ENCODE results near the gene RNASEH2B.
A peak's percentile ranks its signal among the peaks of the same experiment; 100 is the strongest.

Gene RNASEH2B

DNA sequence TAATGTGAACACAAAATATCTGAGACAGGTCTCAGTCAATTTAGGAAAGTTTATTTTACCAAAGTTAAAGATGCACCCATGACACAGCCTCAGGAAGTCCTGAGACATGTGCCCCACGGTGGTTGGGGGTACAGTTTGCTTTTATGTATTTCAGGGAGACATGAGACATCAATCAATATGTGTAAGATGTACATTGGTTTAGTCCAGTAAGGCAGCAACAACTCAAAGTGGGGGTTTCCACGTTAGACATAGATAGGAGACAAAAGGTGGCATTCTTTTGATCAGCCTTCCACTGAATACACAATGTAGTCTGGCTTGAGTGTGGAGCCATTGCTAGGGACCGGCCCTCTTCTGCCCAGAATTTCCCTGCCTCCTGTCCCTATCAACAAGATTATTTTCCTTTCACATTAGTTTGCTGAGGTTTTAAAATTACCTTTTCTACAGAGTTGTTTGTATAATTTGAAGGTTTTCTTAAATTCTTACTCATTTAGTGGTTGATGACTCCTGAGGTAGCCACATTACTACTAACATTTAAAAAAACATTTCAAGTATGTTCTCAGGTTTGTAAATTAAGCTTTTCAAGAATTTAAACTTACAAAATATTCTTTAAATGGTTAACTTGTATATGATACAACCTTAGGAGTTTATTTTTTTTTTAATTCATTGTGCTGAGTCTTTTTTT, 33.2 kb downstream of the RNASEH2B start:
- DNase-seq, result no peak

DNA sequence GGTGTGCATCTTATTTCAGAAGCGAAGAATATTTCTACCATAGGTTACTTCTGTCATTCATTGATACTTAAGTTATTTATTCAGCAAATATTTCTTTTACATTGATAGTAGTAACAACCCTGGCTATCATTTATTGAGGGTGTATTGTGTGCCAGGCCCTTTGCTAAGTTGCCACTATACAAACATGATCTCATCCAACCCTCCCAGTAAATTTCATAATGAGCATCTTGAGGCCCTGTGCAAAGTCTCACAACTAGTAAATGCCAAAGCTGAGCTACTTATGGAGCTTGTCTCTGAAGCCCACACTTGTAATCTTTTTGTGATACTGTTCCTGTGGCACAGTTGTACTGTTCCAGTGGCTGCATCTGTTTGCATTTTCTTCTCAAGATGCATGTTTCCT, 36.1 kb downstream of the RNASEH2B start:
- DNase-seq, result no peak

DNA sequence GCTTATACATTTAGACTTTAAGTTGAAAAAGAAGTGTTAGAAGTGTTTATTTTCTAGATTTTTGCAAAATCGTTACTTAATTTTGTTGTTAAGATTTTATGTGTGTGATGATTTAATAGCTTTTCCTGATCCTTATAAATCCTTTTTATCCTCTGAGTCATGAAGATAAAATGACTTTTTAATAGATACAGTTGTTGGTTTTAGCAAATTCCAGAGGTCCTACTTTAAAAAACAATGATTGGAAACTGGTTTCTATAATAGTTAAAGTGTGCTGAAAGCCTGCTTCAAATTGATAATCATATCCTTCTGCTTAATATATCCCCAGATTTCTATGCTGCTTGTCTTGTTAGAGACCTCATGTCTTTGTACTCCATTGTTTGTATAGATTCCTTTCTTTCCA, 39.0 kb downstream of the RNASEH2B start:
- DNase-seq, result no peak

DNA sequence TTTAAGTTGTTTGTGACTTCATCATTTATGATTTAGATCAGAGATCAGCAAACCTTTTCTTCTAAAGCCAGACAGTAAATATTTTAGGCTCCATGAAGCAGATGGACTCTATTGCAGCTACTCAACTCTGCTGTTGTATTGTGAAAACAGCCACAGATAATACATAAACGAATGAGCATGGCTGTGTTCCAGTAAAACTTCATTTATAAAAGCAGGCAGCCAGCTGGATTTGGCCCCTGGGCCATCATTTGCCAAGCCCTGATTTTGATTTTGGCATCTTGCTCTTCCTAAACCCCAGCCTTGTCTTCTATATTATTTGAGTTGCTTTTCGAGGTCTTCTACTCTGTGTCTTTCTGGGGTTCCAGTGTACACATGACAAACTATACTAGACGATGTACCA, 41.3 kb downstream of the RNASEH2B start:
- DNase-seq, result no peak

DNA sequence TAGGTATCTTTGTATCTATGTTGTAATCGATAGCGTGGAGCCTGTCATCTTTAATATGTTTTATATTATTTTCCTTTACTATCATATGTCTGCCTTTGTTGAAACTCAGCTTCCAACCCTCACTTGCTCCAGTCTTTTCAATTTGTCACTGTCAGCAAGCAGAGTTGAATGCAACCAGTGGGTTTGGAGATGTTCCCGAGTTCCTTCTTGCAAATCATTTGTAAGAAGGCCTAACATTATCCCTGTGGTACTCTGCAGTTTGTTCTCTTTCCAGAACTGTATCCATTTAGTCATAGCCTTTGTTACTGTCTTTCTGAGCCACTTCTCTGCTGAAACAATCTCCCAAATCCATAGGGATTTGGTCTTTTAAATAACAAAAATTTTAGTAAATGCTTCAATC, 41.8 kb downstream of the RNASEH2B start:
- DNase-seq, result no peak

DNA sequence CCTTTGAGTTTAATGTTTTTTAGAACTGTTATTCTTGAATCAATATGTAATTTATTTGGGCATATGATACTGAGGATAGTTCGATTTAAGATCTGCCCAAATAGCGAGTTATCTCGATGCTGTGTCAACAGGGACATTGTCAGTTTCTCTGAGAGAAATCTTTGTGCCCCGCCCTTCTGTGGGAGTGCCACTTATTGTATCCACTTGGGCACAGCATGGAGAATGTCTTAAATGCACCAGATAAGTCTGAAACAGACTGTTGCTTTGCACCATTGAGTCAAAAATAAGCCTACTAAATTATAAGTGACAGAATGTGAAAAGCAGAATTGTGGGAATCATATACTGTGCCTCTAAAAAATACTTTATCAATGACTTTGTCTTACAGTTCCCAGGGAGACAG, 45.6 kb downstream of the RNASEH2B start:
- DNase-seq, result no peak

DNA sequence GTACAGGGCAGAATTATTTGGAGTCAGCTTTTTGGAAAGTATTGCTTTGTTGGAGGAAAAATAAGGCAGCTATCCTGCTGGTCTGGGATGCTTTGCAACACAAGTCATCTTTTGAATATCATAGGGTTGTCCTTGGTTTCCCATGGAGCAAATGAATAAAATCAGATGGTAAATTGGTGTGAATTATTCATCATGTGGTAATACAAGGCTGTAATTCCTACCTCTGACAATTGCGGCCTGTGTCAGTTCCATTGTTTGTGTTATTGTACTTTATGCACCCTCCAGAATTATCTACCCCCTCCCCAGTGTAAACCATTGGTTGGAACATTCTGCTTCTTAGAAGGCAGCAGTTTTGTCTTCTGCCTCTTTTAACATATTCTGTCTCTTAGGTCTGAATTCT, 46.2 kb downstream of the RNASEH2B start:
- no peak for DNase-seq

DNA sequence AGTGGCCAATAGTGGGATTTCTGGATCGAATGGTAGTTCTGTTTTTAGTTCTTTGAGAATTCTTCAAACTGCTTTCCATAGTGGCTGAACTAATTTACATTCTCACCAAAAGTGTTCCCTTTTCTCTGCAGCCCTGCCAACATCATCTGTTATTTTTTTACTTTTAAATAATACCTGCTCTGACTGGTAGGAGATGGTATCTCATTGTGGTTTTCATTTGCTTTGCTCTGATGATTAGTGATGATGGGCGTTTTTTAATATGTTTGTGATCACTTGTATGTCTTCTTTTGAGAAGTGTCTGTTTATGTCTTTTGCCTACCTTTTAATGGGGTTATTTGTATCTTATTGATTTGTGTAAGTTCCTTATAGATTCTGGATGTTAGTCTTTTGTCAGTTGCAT, 48.0 kb downstream of the RNASEH2B start:
- no peak for DNase-seq

DNA sequence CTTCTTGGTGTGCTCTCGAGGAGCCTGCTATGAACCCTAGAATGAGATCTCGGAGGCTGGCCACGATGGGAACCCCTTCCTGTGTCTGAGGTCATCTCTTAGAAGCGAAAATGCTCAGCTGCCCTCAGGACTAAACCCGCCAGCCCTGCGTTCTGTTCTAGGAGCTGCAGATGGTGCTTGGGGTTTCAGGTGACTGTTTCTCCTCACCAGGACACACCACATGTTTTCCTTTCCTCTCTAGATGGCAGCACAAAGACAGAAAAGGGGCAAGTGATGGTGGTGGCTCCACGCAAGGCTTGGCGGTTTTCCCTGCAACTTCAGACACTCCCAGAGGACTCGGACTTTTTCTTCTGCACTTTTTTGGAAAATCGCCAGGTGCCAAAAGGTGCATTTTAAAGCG, 60.1 kb downstream of the RNASEH2B start:
- no peak for DNase-seq

DNA sequence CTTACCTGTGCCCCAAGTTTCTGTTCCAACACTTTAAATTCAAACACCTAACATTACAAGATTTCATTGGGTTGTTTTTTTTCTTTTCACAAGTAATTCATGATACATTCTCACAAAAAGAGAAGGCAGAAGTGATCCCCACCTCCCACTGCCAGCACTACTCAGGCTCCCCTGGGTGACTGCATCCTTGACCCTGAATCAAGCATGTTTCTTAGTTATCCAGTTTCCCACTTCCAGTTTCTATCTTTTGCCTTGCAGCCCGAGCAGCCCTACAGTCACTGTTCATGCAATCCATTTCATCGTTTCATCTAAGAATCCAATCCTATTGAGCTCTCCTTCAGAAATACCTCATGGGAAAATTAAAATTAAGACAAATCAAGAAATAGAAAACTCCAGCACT, 61.4 kb downstream of the RNASEH2B start:
- DNase-seq, result no peak

DNA sequence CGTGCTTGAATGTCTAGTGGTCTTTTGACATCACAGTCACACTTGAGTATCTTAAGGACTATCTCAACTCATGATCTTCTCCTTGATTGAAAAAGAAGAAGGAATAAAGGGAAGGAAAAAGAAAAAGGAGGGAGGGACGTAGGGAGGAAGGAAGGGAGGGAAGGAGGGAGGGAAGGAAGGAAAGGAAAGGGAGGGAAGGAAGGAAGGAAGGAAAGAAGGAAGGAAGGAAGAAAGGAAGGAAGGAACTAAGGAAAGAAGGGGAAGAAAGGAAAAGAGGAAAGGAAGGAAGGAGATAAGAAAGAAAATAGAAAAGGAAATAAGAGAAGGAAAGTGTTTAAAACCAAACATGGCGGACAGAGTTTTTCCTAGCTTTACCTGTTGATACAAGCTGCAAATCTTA, 64.7 kb downstream of the RNASEH2B start:
- DNase-seq, result no peak

DNA sequence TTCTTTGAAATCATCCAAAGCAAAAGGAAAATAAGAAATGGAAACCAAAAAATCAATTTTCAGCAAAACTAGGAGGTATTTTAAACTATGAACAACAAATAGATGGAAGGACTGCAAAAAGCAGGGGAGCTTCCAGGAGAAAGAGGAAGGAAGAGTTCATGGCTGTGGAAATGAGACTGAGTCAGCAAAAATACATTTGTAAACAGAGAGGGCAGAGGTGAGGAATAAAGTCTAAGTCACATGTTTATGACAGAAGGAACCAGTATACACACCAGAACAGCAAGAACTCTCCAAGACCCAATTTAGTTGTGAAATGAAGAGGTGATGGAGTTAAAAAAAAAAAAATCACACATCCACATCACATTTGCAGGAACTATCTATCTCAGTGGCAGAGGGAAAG, 69.6 kb downstream of the RNASEH2B start:
- peak in 1 of 2 donors; percentile 56 for DNase-seq

DNA sequence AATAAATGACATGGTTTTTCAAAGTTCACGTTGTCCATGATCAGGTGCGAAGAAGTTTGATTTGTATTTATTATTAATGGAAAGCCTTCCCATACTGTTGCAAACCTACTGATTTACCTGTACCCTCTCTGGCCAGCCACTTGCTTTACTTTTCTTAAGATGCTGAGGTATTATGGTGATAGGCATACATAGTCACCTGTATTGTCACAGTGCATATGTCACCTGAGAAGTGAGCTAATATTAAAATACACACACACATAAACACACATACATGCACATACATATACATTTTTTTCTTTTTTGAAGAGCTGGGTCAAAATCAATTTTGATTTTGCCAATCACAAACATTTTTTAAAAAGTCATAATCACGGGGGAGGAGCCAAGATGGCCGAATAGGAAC, 72.1 kb downstream of the RNASEH2B start:
- no peak for DNase-seq

DNA sequence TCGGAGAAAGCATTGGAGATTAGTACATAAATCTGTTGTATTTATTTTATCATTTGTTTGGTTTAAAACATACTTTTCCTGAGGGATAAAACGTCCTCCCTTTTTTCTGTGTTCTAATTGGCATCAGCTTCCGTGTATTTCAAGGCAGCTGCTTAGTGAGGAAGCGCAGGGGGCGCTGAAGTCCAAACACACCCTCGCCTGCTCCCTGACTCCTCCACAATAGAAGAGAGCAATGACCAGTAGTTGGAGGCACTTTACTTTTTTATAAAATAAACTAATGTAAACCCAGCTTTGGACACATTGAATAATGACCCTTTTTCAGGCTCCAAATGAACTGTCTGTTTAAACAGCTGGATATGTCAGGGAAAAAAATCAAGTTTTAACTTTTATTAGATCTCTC, 79.9 kb downstream of the RNASEH2B start:
- DNase-seq, result no peak

DNA sequence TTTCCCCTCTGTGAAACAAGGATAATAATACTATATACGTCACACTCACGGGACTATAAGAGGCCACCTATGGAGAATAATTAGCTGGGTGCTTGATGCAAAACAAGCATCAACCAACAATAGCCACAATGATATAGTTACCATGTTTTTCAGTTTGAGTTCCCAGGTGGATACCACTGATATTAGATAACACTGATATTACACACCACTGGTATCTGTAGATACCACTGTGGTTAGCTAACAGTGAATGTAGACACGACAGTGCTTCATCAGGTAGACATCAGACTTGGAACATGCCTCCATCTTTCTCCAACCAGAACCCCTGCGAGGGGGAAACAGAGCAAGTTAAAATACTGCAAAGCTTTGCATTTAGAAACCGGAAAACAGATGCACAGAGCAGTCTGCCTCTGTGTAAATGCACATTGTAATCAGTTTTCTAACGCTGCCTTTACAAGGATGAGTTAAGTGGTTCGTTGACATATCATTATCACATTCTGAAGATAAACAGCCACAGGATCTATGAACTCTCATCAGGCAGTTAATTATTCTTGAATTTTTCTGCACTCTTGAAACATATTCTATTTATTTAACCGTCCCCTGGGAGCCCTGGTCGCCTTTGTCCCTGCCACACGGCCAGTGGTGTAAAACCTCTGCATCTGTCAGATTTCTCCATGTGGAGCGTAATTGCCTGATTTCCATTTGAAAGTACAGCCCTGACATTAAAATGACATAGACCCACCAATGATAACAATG, 80.7 kb downstream of the RNASEH2B start:
- no peak for DNase-seq

DNA sequence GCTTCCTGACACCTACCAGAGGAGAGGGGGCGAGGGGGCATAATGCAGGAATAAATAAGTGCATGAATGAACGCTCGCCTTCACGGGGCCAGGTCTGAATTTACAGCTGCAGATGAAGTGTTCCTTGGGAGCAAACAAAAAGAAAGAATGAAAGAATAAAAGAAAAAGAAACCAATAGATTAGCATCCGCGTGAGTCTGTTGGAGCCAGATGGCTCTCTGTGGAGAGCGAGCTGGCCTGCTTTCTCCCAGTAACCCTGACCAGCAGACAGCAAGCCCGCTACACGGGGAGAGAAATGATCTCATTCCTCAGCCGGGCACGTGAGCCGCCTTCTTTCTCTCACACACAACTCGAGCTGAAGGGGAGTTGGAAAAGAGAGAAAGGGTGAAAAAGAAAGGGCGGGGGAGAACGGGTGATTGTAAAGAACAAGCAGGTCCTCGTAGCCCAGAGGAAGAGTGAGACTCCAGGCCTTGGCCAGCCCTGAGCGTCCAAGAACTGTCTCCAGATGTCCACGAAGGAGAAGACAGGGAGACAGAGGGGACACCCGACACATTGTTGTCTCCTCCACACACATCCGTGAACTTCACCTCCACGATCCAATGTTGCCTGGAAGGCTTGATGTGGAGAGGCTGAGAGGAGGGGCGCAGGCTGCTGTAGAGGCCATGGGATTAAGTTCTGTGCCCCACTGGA, 81.4 kb downstream of the RNASEH2B start:
- DNase-seq, result no peak

DNA sequence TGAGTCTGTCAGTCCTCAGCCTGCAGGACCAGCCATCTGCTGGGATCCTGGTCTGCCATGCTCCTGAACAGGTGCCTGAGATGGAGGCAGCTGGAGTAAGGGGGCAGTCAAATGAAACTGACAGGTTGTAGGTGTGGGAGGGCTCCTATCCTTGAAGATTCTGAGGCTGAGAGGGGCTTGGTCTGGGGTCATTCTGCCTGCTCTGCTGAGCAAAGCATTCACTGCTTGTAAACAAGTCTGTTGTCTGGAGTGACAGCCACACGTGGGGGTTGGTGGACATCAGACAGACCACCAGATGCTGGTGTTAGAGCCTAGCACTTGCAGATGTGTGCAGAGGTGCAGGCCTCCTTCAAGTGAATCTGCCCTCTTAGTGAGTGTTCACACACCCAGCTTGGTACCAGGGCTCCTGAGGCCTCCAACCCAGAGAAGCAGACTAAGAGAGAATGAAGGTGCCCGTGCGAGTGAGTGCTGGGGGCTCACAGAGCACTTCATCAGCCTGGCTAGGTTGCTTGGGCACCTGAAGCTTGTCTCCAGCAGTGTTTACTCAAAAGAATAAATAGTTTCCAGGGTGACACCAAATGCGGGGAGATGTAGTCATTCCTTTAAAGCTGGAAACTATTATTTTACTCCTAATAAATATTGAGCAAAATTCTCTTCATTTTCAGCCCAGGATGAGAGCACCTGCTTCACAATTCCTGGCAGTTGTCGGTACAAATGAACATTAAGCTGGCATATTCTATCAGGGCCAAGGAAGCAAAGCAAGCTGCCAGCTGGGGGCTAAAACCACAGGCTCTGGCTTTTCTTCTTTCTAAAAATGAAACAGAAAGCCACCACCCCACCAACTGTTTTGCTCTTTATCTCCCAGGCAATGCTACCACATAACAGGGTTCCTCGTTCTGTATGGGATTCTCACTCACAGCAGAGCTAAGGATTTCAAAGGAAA, 82.3 kb downstream of the RNASEH2B start:
- peak in 1 of 2 donors; percentile 73 for DNase-seq

DNA sequence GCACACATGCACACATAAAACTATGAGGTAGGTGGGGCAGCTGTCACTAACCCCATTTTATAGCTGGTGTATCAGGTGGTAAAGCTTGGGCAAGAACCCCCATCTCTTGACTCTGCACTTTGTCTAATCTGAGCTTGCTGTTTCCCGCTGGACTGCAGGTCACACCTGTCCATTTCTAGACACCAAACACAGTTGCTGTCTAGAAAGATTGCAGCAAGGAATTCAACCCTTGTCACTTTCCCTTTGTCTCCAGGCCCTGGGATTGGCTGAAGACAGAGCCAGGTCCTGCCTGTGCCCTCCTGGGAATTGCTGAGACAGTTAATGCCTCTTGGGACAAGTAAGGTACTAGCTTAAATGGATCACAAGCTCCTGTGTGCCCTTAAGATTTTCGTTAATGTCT, 83.8 kb downstream of the RNASEH2B start:
- DNase-seq, result no peak

DNA sequence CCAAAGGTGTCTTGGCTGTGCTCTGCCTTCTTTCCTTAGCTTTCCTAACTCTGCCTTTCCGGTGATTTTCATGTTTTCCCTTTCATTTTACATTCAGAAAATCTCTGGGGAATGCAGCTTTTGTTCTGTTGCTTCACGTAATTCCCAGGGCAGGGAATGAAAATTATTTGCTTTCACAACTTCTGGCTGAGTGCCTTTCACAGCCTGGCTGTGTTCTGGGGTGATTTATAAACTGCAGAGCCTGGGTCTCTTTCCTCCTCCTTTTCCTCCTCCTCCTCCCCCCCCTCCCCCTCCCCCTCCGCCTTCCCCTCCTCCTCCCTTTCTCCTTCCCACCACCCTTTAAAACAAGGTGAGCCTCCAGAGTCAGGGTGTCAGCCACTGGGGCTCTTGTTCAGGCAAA, 84.3 kb downstream of the RNASEH2B start:
- DNase-seq, result no peak

DNA sequence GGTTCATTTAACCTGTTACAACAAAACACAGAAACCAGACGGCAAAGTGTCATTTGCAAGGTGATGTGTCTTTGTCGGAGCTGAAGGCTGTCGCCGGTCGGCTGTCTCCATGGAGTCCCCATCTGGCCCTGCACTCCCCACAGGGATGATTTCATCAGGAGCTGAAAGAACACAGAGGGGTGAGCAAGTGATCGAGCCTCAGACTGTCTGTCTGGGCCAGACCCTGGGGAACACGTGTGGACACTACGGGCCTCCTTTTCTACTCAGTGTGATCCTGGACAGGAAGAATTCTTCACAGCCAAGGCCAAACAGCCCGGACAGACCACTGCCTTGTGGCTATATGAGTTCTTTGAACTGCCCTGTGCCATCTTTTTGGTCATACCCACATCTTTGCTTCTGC, 85.1 kb downstream of the RNASEH2B start:
- DNase-seq, result no peak

DNA sequence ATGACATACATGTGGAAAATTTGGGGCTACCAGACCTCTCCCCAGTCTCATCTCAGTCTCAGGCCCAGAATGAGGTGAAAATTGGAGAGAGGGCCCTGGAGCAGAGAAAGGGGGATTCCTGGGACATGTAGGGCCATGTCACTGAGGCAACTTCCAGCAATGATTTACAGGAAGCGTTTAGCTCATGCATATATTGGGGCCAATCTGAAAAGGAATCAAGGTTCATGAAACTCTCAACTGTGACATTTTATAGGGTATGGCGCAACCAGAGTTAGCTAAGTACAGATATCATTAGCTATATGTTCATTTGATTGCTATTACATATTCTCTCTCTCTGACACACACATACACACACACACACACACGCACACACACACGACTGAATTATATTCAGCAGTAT, 86.3 kb downstream of the RNASEH2B start:
- DNase-seq, result no peak

DNA sequence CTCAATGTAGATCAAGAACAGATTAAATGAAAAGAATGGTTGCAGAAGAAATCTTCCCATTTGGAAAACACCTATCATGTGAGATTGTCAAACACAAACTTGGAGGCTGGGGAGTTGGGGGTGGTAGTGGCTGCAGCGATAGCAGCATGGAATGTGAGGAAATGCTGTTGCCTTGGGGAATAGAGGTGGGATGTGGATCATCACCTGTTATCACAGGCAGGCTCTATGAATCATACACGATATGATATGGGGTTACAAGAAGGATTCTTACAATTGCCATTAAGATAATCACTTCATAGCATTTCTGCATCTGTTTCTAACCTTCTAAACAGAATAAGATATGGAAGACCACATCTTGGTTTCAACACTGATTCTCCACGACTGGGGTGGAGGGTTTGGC, 88.7 kb downstream of the RNASEH2B start:
- no peak for DNase-seq

DNA sequence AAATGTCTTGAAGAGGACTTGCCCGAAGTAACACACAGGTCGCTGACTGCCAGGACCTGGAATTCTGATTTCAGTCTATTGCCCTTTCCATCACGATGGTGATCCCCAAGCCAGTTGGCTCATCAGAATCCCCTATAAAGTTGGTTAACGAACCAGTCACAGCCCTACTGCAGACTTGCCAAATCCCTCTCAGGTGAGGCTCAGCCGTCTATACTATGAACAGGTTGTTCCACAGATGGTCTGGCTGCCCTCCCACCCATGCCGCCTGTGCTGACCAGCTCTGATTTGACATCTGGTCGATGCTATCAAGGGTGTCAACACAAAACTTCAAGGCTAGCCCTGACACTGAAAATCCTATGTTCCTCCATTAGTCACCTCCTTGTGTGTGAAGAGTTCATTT, 90.0 kb downstream of the RNASEH2B start:
- no peak for DNase-seq
